Measurements from ENCODE around the gene A3GALT2.
"Not testable (repeated sequence)": the region's sequence is repeated elsewhere in the genome, so short reads cannot be mapped to it uniquely, and the experiment has no call there.

A3GALT2 gene

DNA sequence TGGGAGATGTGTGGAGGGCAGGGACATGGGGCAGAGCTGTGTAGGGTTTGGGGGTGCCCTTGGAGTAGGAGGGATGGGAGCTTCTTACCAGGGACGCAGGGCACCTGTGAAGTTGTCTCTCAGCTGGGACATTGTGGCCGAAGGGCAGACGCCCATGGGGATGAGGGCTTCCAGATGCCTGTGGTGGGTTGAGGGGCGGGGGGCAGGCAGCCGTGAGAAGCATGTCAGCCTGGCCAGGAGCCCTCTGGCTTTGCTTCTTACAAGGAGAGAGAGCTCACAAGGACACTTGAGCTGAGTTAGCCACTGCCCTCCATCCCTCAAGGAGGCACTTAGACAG, 8.5 kb downstream of the A3GALT2 start:
- no peak for TF ChIP-seq CTCF (IDR thresholded peaks at IDR 0.05; ENCODE audit: control insufficient read depth, insufficient read depth, low read depth, low read length, missing control alignments)
- DNase-seq (ENCODE audit: low read depth): no peak
- H3K4me3 ChIP-seq (ENCODE audit: control insufficient read depth, low read depth, low read length): no peak overlapping the region

- no peak overlapping the region for H3K4me3 ChIP-seq (ENCODE audit: control insufficient read depth, low read depth, low read length)
- no peak for DNase-seq (ENCODE audit: low read depth)
- no peak for TF ChIP-seq CTCF (IDR thresholded peaks at IDR 0.05; ENCODE audit: control insufficient read depth, insufficient read depth, low read depth, low read length, missing control alignments)
Observed at GRCh38 chr1:33311706-33312412, 9.0 kb downstream of the A3GALT2 start.

- no peak for DNase-seq (ENCODE audit: low read depth)
- TF ChIP-seq CTCF (IDR thresholded peaks at IDR 0.05; ENCODE audit: control insufficient read depth, insufficient read depth, low read depth, low read length, missing control alignments): no peak
Observed at GRCh38 chr1:33310702-33311101, 10.2 kb downstream of the A3GALT2 start.

GRCh38 chr1:33309351-33309750, 11.5 kb downstream of the A3GALT2 start:
- not testable (repeated sequence) for H3K4me3 ChIP-seq (ENCODE audit: control insufficient read depth, low read depth, low read length); DNase-seq (ENCODE audit: low read depth)

More at GRCh38 chr1:33310702-33311101, 10.2 kb downstream of the A3GALT2 start:
- no peak overlapping the region for H3K4me3 ChIP-seq (ENCODE audit: control insufficient read depth, low read depth, low read length)

DNA sequence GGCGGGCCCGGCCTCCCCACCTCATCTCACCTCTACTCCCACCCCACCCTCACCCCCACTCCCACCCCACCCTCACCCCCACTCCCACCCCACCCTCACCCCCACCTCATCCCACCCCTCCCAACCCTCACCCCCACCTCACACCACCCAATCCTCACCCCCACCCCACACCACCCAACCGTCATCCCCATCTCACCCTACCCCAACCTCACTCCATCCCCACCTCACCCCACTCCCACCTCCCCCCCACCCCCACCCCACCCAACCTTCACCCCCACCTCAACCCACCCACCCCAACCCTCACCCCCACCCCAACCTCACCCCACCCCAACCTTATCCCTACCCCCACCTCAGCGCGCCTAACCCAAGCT, 13.4 kb downstream of the A3GALT2 start:
- no peak for TF ChIP-seq CTCF (IDR thresholded peaks at IDR 0.05; ENCODE audit: control insufficient read depth, insufficient read depth, low read depth, low read length, missing control alignments)
- no peak overlapping the region for H3K4me3 ChIP-seq (ENCODE audit: control insufficient read depth, low read depth, low read length)
- no peak for DNase-seq (ENCODE audit: low read depth)

DNA sequence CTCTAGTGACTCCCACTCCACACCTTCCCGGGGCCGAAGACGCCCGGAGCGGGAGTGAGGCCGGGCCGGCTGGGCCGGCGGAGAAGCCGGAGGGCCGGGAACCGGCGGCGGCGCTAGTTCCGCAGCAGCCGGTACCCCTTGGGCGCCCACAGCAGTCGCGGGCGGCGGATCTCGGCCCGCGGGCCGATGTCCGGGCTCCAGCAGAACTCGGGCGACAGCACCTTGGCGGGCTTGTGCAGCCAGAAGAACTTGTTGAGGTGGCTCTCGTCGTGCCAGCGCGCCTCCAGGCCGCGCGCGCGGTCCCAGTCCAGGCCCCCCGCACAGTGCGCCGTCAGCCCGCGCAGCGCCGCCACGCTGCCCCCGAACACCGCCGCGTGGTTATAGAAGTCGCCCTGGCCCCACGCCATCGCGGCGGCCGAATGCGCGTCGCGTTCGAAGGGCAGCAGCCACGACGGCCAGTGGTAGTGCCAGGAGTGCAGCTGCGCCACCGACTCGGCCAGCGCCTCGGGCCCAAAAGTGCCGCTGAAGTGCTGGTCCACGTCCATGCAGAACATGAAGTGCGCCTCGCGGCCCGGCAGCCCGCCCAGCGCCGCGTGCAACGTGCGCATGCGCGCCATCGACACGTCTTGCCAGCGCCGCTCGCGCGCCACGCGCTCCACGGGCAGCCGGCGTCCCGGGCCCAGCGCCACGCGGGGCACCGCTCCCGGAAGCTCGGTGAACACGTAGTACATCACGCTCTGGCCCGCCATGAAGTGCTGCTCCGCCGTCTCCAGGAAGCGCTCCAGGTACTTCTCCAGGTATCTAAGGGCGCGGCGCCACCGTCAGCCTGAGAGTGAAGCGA, 14.0 kb downstream of the A3GALT2 start:
- TF ChIP-seq CTCF (IDR thresholded peaks at IDR 0.05; ENCODE audit: control insufficient read depth, insufficient read depth, low read depth, low read length, missing control alignments): no peak
- no peak for DNase-seq (ENCODE audit: low read depth)
- H3K4me3 ChIP-seq (ENCODE audit: control insufficient read depth, low read depth, low read length): no peak overlapping the region

All from AG09309 (cell line).